Measurements from ENCODE around the gene CCT7. TPM values are rescaled to one million over a fixed set of nuclear protein-coding genes. Genes with fewer than 3 reads are reported as not detected.
A peak's percentile ranks its signal among the peaks of the same experiment; 100 is the strongest.

Gene CCT7
- polyA plus RNA-seq, 1 donor, result 176 TPM

GRCh38 chr2:73267008-73267407, 32.9 kb downstream of the CCT7 start:
- no peak for DNase-seq (ENCODE audit: low read depth)

- no peak for DNase-seq (ENCODE audit: low read depth)
These were observed 34.3 kb downstream of the CCT7 start for GRCh38 chr2:73268366-73268829.

- no peak for DNase-seq (ENCODE audit: low read depth)
These were observed 35.0 kb downstream of the CCT7 start for GRCh38 chr2:73268830-73269685.

GRCh38 chr2:73269686-73270465, 35.8 kb downstream of the CCT7 start:
- no peak for DNase-seq (ENCODE audit: low read depth)

- DNase-seq (ENCODE audit: low read depth), result no peak
These were observed 38.2 kb downstream of the CCT7 start for GRCh38 chr2:73272270-73272669.

GRCh38 chr2:73279852-73280251, 45.7 kb downstream of the CCT7 start:
- DNase-seq (ENCODE audit: low read depth), result no peak

- no peak for DNase-seq (ENCODE audit: low read depth)
These were observed 47.1 kb downstream of the CCT7 start for GRCh38 chr2:73281244-73281643.

GRCh38 chr2:73282924-73283544, 48.9 kb downstream of the CCT7 start:
- DNase-seq (ENCODE audit: low read depth), result no peak

- no peak for DNase-seq (ENCODE audit: low read depth)
These were observed 49.6 kb downstream of the CCT7 start for GRCh38 chr2:73283545-73284295.

- DNase-seq (ENCODE audit: low read depth), result no peak
These were observed 50.4 kb downstream of the CCT7 start, which contains the start of gene FBXO41 for GRCh38 chr2:73284296-73285158. Gene FBXO41 (minus strand): TSS chr2:73284478. CDS start chr2:73269630, 14,848 bp downstream.

- DNase-seq (ENCODE audit: low read depth), result no peak
These were observed 51.1 kb downstream of the CCT7 start for GRCh38 chr2:73285159-73285739.

- no peak for DNase-seq (ENCODE audit: low read depth)
These were observed 52.1 kb downstream of the CCT7 start for GRCh38 chr2:73286134-73286655.

- DNase-seq (ENCODE audit: low read depth), result no peak
These were observed 55.2 kb downstream of the CCT7 start for GRCh38 chr2:73289304-73289703.

GRCh38 chr2:73290049-73290839, 56.1 kb downstream of the CCT7 start:
- DNase-seq (ENCODE audit: low read depth), result no peak

GRCh38 chr2:73291093-73291460, 57.0 kb downstream of the CCT7 start:
- DNase-seq (ENCODE audit: low read depth), result peak; percentile 16

- DNase-seq (ENCODE audit: low read depth), result no peak
These were observed 57.6 kb downstream of the CCT7 start for GRCh38 chr2:73291461-73292315.

- DNase-seq (ENCODE audit: low read depth), result no peak
These were observed 58.3 kb downstream of the CCT7 start for GRCh38 chr2:73292316-73292905.
